ENCODE measurements around the gene AKR7A3.

The AKR7A3 gene

GRCh38 chr1:19328486-19328885, 39.9 kb upstream of the AKR7A3 start:
- peaks cover 20 to 39% of the 10 kb centered on the region in 2 donors for H3K36me3 ChIP-seq (ENCODE audit: control insufficient read depth in 2 of 2, insufficient read depth in 2 of 2, low read length in 2 of 2)
- H3K4me1 ChIP-seq (ENCODE audit: control insufficient read depth, insufficient read depth, low read length) = no peaks in the 10 kb centered on the region

DNA sequence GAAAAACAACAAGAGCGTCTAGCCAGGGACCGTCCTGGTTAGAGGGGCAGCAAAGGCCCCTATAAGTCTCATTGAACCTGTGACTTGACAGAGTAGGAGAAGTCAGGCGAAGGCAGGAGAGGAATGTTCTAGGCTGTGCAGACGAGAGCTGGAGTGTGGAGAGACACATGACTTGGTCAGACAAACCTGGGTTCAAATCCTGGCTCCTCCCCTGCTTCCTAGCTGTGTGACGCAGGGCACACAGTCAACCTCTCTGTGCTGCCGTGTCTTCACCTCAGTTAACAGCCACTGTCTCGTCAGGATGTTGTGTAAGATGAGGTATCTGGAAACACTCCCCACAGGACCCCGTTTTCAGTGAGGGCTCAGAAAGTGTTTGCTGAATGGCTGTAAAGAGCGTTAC, 39.2 kb upstream of the AKR7A3 start:
- no peaks in the 10 kb centered on the region for H3K27me3 ChIP-seq (ENCODE audit: control insufficient read depth in 1 of 2, insufficient read depth in 2 of 2, low read length in 2 of 2)
- no peaks in the 10 kb centered on the region for H3K9me3 ChIP-seq (ENCODE audit: control insufficient read depth in 2 of 2, low read length in 2 of 2)
- H3K4me1 ChIP-seq (ENCODE audit: control insufficient read depth, insufficient read depth, low read length) = no peaks in the 10 kb centered on the region
- peaks cover 20 to 39% of the 10 kb centered on the region in 2 donors for H3K36me3 ChIP-seq (ENCODE audit: control insufficient read depth in 2 of 2, insufficient read depth in 2 of 2, low read length in 2 of 2)
- no peak overlapping the region for H3K9ac ChIP-seq (ENCODE audit: low read length in 2 of 2)
- H3K27ac ChIP-seq (ENCODE audit: low read length) = no peak overlapping the region
- H3K4me3 ChIP-seq (ENCODE audit: low read length in 2 of 2) = no peak overlapping the region

More at GRCh38 chr1:19328486-19328885, 39.9 kb upstream of the AKR7A3 start:
- no peak overlapping the region for H3K9ac ChIP-seq (ENCODE audit: low read length in 2 of 2)
- H3K27me3 ChIP-seq (ENCODE audit: control insufficient read depth in 1 of 2, insufficient read depth in 2 of 2, low read length in 2 of 2) = no peaks in the 10 kb centered on the region
- H3K9me3 ChIP-seq (ENCODE audit: control insufficient read depth in 2 of 2, low read length in 2 of 2) = no peaks in the 10 kb centered on the region
- H3K27ac ChIP-seq (ENCODE audit: low read length) = no peak overlapping the region
- H3K4me3 ChIP-seq (ENCODE audit: low read length in 2 of 2) = no peak overlapping the region

DNA sequence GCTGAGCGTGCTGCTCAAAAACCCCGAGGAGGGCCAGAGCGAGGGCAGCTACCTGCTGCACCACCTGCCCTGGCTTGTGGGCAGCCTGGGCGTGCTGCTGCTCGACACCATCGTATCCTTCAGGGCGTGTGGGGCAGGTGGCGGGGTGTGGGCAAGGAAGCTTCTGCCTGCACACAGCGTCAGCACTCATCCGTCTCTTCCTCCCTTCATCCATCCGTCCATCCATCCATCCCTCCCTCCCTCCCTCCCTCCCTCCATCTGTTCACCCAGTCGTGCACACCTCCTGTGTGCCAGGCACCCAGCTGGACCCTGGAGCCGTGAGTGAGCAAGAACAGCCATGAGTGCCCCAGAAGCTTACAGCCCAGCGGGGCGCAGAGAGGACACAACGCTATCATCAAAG, 38.7 kb upstream of the AKR7A3 start:
- Histone ChIP-seq H3K36me3 (ENCODE audit: control insufficient read depth in 2 of 2, insufficient read depth in 2 of 2, low read length in 2 of 2) (peaks cover 20 to 42% of the 10 kb centered on the region in 2 donors), H3K27ac (ENCODE audit: low read length) (no peak overlapping the region), H3K4me1 (ENCODE audit: control insufficient read depth, insufficient read depth, low read length) (no peaks in the 10 kb centered on the region), H3K4me3 (ENCODE audit: low read length in 2 of 2) (no peak overlapping the region), H3K9ac (ENCODE audit: low read length in 2 of 2) (no peak overlapping the region), H3K27me3 (ENCODE audit: control insufficient read depth in 1 of 2, insufficient read depth in 2 of 2, low read length in 2 of 2) (no peaks in the 10 kb centered on the region), H3K9me3 (ENCODE audit: control insufficient read depth in 2 of 2, low read length in 2 of 2) (no peaks in the 10 kb centered on the region)

DNA sequence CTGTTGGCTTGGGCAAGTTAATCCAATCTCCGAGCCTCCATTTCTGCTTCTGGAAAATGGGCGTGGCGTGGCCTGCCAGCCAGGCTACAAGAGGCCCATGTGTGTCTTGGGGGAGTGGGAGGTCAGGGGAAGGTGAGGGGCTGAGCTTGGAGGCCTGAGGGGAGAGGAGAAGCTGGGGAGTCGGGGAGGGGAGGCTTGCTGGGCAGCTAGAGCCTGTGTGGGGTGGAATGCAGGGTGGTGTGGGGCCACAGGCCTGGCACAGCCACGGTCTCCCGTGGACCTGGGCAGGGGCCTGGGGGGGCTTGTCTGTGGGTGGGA, 38.1 kb upstream of the AKR7A3 start:
- H3K9me3 ChIP-seq (ENCODE audit: control insufficient read depth in 2 of 2, low read length in 2 of 2) = no peaks in the 10 kb centered on the region
- no peaks in the 10 kb centered on the region for H3K4me1 ChIP-seq (ENCODE audit: control insufficient read depth, insufficient read depth, low read length)
- no peak overlapping the region for H3K9ac ChIP-seq (ENCODE audit: low read length in 2 of 2)
- H3K27ac ChIP-seq (ENCODE audit: low read length) = no peak overlapping the region
- no peak overlapping the region for H3K4me3 ChIP-seq (ENCODE audit: low read length in 2 of 2)
- no peaks in the 10 kb centered on the region for H3K27me3 ChIP-seq (ENCODE audit: control insufficient read depth in 1 of 2, insufficient read depth in 2 of 2, low read length in 2 of 2)
- H3K36me3 ChIP-seq (ENCODE audit: control insufficient read depth in 2 of 2, insufficient read depth in 2 of 2, low read length in 2 of 2) = peaks cover 20 to 46% of the 10 kb centered on the region in 2 donors

DNA sequence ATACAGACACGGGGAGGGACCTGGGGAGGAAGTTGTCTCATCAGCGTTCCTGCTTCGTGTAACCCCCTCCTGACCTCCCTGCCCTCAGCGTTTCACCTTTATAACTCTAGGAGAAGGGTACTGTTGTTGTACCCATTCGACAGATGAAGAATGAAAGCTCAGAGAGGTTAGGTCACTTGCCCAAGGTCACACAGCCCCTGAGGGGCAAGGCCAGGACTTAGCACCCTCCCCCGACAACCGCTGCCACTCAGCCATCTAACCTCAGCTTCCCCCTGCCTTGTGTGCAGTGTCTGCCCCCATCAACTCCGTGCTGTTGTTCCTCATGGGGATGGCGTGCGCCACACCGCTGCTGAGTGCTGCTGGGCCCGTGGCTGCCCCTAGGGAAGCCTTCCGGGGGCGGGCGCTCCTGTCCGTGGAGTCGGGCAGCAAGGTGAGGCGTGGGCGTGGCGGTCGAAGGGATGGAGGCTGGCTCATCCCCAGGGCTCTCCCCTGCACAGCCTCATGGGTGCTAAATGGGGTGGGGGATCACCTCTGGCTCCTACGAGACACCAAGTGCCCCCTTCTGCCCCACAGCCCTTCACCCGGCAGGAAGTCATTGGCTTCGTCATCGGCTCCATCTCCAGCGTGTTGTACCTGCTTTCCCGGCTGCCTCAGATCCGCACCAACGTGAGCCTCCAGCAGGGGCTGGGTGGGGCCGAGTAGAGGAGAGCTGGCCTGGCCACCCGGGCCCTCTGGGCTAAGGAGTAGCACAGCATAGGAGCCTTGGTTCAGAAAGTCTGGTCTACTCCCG, 37.6 kb upstream of the AKR7A3 start:
- Histone ChIP-seq H3K9me3 (ENCODE audit: control insufficient read depth in 2 of 2, low read length in 2 of 2) (no peaks in the 10 kb centered on the region), H3K27me3 (ENCODE audit: control insufficient read depth in 1 of 2, insufficient read depth in 2 of 2, low read length in 2 of 2) (no peaks in the 10 kb centered on the region), H3K9ac (ENCODE audit: low read length in 2 of 2) (no peak overlapping the region), H3K36me3 (ENCODE audit: control insufficient read depth in 2 of 2, insufficient read depth in 2 of 2, low read length in 2 of 2) (peaks cover 23 to 46% of the 10 kb centered on the region in 2 donors), H3K27ac (ENCODE audit: low read length) (no peak overlapping the region), H3K4me3 (ENCODE audit: low read length in 2 of 2) (no peak overlapping the region), H3K4me1 (ENCODE audit: control insufficient read depth, insufficient read depth, low read length) (no peaks in the 10 kb centered on the region)

- Histone ChIP-seq H3K4me3 (ENCODE audit: low read length in 2 of 2) (no peak overlapping the region), H3K27ac (ENCODE audit: low read length) (no peak overlapping the region), H3K27me3 (ENCODE audit: control insufficient read depth in 1 of 2, insufficient read depth in 2 of 2, low read length in 2 of 2) (no peaks in the 10 kb centered on the region), H3K9me3 (ENCODE audit: control insufficient read depth in 2 of 2, low read length in 2 of 2) (no peaks in the 10 kb centered on the region), H3K4me1 (ENCODE audit: control insufficient read depth, insufficient read depth, low read length) (no peaks in the 10 kb centered on the region), H3K36me3 (ENCODE audit: control insufficient read depth in 2 of 2, insufficient read depth in 2 of 2, low read length in 2 of 2) (peaks cover 24 to 44% of the 10 kb centered on the region in 2 donors), H3K9ac (ENCODE audit: low read length in 2 of 2) (no peak overlapping the region)
These were observed 36.9 kb upstream of the AKR7A3 start for GRCh38 chr1:19325368-19325957.

- H3K4me3 ChIP-seq (ENCODE audit: low read length in 2 of 2) = no peak overlapping the region
- H3K9me3 ChIP-seq (ENCODE audit: control insufficient read depth in 2 of 2, low read length in 2 of 2) = no peaks in the 10 kb centered on the region
- no peak overlapping the region for H3K9ac ChIP-seq (ENCODE audit: low read length in 2 of 2)
- no peaks in the 10 kb centered on the region for H3K27me3 ChIP-seq (ENCODE audit: control insufficient read depth in 1 of 2, insufficient read depth in 2 of 2, low read length in 2 of 2)
- no peaks in the 10 kb centered on the region for H3K4me1 ChIP-seq (ENCODE audit: control insufficient read depth, insufficient read depth, low read length)
- H3K36me3 ChIP-seq (ENCODE audit: control insufficient read depth in 2 of 2, insufficient read depth in 2 of 2, low read length in 2 of 2) = peaks cover 24 to 43% of the 10 kb centered on the region in 2 donors
- no peak overlapping the region for H3K27ac ChIP-seq (ENCODE audit: low read length)
These were observed 36.1 kb upstream of the AKR7A3 start for GRCh38 chr1:19324665-19324990.

DNA sequence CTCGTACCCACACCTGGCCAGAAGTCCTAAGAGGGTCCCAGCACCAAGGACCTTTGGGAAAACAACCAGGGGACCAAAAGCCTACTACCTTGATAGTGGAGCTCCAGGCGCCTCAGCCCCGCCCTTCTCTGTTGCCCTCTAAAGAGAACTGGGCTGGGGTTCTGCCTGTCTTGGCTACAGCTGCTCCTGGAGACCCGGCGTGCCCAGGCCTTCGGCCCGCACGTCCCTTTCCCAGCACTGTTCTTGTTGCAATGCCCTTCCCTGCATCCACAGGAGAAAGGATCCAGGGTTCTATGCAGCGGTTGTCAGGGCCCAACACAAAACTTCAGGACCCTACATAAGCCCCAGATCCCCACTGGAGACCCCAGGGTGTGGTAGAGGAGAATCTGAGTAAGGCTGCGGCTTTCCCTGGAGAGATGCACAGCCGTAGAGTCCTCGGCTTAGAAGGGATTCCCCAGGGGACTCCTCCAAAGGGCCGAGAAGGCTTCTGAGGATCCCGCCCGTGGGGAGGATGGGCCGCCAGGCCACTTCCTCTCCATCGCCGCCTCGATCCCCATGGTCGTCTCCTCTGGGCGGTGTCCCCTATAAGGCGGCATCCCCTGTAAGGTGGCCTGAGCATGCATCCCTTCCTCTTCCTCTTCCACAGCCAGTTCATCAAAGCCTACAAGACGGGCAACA, 35.6 kb upstream of the AKR7A3 start:
- Histone ChIP-seq H3K27ac (ENCODE audit: low read length) (no peak overlapping the region), H3K36me3 (ENCODE audit: control insufficient read depth in 2 of 2, insufficient read depth in 2 of 2, low read length in 2 of 2) (peaks cover 24 to 43% of the 10 kb centered on the region in 2 donors), H3K4me1 (ENCODE audit: control insufficient read depth, insufficient read depth, low read length) (no peaks in the 10 kb centered on the region), H3K9me3 (ENCODE audit: control insufficient read depth in 2 of 2, low read length in 2 of 2) (no peaks in the 10 kb centered on the region), H3K9ac (ENCODE audit: low read length in 2 of 2) (no peak overlapping the region), H3K4me3 (ENCODE audit: low read length in 2 of 2) (no peak overlapping the region), H3K27me3 (ENCODE audit: control insufficient read depth in 1 of 2, insufficient read depth in 2 of 2, low read length in 2 of 2) (no peaks in the 10 kb centered on the region)

DNA sequence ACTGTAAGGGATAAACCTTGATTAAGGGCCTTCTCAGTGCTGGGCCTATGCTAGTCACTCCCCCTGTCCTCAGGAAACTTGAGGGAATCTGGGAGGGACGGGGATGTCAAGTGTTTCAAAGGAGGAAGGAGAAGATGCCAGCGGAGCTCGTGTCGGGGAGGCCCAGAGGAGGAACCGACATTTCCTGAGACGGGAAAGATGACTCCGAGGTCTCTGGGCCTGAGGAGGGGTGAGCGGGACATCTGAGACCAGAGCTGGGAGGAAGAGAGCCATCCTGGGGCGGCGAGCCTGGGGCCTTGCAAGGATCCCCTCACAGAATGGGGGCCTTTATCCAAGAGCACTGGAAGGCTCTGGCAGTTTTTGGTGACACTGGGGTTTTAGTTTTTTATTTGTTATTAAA, 33.9 kb upstream of the AKR7A3 start:
- Histone ChIP-seq H3K9ac (ENCODE audit: low read length in 2 of 2) (no peak overlapping the region), H3K4me3 (ENCODE audit: low read length in 2 of 2) (no peak overlapping the region), H3K36me3 (ENCODE audit: control insufficient read depth in 2 of 2, insufficient read depth in 2 of 2, low read length in 2 of 2) (peaks cover 17 to 44% of the 10 kb centered on the region in 2 donors), H3K27ac (ENCODE audit: low read length) (no peak overlapping the region), H3K4me1 (ENCODE audit: control insufficient read depth, insufficient read depth, low read length) (peaks cover 2% of the 10 kb centered on the region), H3K9me3 (ENCODE audit: control insufficient read depth in 2 of 2, low read length in 2 of 2) (no peaks in the 10 kb centered on the region), H3K27me3 (ENCODE audit: control insufficient read depth in 1 of 2, insufficient read depth in 2 of 2, low read length in 2 of 2) (no peaks in the 10 kb centered on the region)

GRCh38 chr1:19321071-19321470, 32.5 kb upstream of the AKR7A3 start:
- Histone ChIP-seq H3K4me1 (ENCODE audit: control insufficient read depth, insufficient read depth, low read length) (peaks cover 2% of the 10 kb centered on the region), H3K9ac (ENCODE audit: low read length in 2 of 2) (no peak overlapping the region), H3K27me3 (ENCODE audit: control insufficient read depth in 1 of 2, insufficient read depth in 2 of 2, low read length in 2 of 2) (no peaks in the 10 kb centered on the region), H3K36me3 (ENCODE audit: control insufficient read depth in 2 of 2, insufficient read depth in 2 of 2, low read length in 2 of 2) (peaks cover 13 to 38% of the 10 kb centered on the region in 2 donors), H3K9me3 (ENCODE audit: control insufficient read depth in 2 of 2, low read length in 2 of 2) (no peaks in the 10 kb centered on the region), H3K27ac (ENCODE audit: low read length) (no peak overlapping the region), H3K4me3 (ENCODE audit: low read length in 2 of 2) (no peak overlapping the region)

DNA sequence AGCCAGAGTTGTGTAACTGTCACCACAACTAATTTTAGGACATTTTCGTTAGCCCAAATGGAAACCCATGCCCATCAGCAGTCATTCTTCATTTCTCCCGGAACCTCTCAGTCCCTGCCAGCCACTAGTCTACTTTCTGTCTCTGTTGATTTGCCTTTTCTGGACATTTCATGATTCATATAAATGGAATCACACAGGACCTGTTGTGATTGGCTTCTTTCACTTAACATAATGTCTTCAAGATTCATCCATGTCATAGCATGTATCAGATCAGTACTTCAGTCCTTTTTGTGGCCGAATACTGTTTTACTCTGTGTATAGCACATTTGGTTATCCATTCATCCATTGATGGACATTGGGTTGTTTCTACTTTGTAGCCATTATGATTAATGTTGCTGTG, 30.6 kb upstream of the AKR7A3 start:
- Histone ChIP-seq H3K9ac (ENCODE audit: low read length in 2 of 2) (no peak overlapping the region), H3K9me3 (ENCODE audit: control insufficient read depth in 2 of 2, low read length in 2 of 2) (no peaks in the 10 kb centered on the region), H3K4me3 (ENCODE audit: low read length in 2 of 2) (no peak overlapping the region), H3K27me3 (ENCODE audit: control insufficient read depth in 1 of 2, insufficient read depth in 2 of 2, low read length in 2 of 2) (no peaks in the 10 kb centered on the region), H3K36me3 (ENCODE audit: control insufficient read depth in 2 of 2, insufficient read depth in 2 of 2, low read length in 2 of 2) (peaks cover 9 to 22% of the 10 kb centered on the region in 2 donors), H3K4me1 (ENCODE audit: control insufficient read depth, insufficient read depth, low read length) (peaks cover 9% of the 10 kb centered on the region), H3K27ac (ENCODE audit: low read length) (no peak overlapping the region)
